Measurements from ENCODE around the gene FREM1.
"Not testable (repeated sequence)": the region's sequence is repeated elsewhere in the genome, so short reads cannot be mapped to it uniquely, and the experiment has no call there.

Gene FREM1, protein sequence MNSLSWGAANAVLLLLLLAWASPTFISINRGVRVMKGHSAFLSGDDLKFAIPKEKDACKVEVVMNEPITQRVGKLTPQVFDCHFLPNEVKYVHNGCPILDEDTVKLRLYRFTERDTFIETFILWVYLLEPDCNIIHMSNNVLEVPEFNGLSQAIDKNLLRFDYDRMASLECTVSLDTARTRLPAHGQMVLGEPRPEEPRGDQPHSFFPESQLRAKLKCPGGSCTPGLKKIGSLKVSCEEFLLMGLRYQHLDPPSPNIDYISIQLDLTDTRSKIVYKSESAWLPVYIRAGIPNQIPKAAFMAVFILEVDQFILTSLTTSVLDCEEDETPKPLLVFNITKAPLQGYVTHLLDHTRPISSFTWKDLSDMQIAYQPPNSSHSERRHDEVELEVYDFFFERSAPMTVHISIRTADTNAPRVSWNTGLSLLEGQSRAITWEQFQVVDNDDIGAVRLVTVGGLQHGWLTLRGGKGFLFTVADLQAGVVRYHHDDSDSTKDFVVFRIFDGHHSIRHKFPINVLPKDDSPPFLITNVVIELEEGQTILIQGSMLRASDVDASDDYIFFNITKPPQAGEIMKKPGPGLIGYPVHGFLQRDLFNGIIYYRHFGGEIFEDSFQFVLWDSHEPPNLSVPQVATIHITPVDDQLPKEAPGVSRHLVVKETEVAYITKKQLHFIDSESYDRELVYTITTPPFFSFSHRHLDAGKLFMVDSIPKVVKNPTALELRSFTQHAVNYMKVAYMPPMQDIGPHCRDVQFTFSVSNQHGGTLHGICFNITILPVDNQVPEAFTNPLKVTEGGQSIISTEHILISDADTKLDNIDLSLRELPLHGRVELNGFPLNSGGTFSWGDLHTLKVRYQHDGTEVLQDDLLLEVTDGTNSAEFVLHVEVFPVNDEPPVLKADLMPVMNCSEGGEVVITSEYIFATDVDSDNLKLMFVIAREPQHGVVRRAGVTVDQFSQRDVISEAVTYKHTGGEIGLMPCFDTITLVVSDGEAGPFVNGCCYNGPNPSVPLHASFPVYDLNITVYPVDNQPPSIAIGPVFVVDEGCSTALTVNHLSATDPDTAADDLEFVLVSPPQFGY (N-terminal part only)

DNA sequence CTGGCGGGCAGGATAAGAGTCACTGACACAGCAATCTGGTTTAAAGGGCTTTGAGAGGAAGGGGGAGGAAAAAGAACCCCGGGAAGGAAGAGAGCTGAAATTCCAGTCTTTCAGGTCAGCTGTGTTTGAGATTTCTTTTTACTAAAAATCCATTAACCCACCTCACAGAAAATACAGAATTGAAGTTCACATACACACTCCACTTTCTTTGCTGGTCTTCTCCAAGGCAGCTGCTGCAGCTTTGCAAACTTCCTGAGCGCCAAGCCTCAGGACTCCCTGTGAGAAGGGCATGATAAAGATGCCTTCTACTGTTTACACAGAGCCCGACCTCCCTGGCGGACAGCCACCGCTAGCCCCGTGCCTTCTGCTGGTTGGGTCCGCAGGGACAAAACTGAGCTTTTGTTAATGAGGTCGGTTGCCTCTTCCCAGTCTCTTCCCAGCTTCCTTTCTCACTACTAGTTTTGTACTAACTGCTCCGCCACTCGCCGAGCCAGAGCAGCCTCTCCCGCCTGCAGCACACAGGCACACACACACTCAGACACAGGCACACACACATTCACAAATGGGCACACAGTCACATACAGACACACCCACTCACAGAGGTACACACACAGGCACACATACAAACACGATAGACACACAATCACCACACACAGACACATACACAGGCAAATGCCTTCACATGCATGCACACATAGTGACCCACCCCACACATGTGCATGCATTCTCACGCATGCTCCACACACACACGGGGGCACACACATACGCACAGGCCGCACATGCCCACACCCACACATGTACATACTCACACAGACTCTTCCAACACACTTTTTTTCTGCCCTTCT, at the start of gene FREM1:
TSS of gene FREM1 (minus strand) at position 468 of the 845 bp plus-strand sequence. CDS start 41,451 bp downstream, outside the sequence.
- DNase-seq: peak in 1 of 2 experiments; percentile 22

GRCh38 chr9:14958989-14959388, 48.8 kb upstream of the FREM1 start:
- DNase-seq: no peak

- no peak for DNase-seq
Observed at GRCh38 chr9:14957109-14957508, 46.9 kb upstream of the FREM1 start.

DNA sequence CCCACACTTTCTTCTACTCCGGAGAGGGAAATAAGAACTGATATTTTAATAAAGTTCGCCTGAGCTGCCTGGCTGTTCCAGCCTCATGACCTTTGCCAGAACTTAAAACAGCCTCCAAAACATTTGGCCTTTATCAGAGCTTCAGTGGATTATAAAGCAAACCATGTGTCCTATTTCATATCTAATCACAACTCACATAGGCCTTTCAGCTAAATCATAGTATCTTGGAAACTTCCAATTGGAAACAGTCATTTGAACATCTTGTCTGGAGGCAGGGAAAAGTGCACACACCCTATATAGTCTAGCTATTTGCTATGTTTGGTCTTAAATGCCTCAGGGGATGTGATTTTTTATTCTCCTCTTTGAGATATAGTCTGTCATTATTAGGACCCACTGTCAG, 46.0 kb upstream of the FREM1 start:
- no peak for DNase-seq

GRCh38 chr9:14945351-14945750, 35.1 kb upstream of the FREM1 start:
- DNase-seq: no peak

GRCh38 chr9:14941501-14942405, 31.5 kb upstream of the FREM1 start:
- DNase-seq: no peak

- no peak for DNase-seq
Observed at GRCh38 chr9:14939378-14939777, 29.1 kb upstream of the FREM1 start.

DNA sequence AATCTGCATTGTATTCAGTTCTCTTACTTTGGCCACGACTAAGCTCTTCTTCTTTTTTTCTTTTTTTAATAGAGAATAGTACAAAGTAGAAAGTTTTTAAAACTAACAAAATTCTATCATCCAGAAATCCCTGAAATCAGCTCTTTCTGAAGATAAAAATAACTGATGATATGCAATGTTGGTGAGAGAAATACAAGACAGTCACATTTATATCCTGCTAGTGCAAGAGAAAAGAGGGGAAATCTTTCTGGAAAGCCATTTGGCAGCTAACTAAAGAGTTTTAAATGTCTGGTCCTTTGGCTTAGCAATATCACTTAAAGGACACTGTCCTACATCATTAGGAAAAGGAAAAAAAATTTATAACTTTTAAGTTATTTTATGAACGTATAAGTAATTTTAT, 27.0 kb upstream of the FREM1 start:
- DNase-seq: no peak

DNA sequence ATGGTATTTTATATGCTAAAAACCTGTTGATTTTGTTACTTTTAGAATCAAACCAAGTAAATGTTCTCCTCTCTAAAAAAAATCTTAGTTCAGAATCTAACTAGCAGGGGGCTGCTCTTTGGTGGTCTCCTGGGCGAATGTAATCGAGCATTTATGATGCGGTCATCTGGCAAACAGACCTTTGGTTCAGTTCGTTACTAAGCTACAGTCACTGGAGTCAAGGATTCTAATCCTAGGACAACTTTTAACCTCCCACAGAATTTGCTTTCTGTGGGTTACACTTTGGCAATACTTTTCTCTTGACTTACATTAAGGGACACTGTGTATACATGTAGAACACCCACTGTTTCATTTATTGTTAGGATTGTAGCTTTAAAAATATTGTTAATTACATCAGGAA, 26.3 kb upstream of the FREM1 start:
- no peak for DNase-seq

DNA sequence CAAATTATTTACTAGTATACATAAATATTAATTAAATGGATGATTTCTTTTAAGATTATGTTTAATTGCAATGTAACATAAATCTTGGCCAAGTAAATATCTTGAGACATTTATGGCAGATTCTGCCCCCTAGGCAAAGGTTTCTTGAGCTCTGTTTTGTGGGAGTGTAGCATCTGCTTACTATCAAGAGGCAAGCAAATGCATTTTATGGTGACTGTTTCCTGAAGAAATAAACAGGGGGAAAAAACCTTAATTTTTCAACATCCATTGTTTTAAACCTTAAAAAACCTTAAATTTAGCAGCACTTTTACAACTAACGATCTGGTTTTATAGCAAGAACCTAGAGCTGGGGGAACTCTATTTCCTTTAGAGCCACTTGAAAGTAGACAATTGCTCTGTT, 25.7 kb upstream of the FREM1 start:
- DNase-seq: no peak

- no peak for DNase-seq
Observed at GRCh38 chr9:14935106-14935751, 25.0 kb upstream of the FREM1 start.

- no peak for DNase-seq
Observed at GRCh38 chr9:14932641-14933040, 22.4 kb upstream of the FREM1 start.

DNA sequence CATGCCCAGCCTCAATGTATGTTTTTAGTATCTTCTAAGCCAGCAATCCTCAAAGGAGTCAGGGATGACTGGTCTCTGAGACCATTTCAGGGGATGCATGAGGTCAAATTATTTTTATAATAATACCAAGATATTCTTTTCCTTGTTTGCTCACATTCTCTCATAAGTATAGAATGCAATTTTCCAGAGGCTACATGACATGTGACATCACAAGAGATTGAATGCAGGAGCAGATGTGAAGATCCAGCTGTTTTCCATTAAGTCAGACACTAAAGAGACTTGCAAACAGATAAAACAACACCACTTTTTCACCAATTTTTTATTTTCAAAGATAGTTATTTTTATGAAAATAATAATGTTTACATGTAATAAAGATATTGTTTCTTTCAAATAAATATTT, 22.0 kb upstream of the FREM1 start:
- DNase-seq: no peak

DNA sequence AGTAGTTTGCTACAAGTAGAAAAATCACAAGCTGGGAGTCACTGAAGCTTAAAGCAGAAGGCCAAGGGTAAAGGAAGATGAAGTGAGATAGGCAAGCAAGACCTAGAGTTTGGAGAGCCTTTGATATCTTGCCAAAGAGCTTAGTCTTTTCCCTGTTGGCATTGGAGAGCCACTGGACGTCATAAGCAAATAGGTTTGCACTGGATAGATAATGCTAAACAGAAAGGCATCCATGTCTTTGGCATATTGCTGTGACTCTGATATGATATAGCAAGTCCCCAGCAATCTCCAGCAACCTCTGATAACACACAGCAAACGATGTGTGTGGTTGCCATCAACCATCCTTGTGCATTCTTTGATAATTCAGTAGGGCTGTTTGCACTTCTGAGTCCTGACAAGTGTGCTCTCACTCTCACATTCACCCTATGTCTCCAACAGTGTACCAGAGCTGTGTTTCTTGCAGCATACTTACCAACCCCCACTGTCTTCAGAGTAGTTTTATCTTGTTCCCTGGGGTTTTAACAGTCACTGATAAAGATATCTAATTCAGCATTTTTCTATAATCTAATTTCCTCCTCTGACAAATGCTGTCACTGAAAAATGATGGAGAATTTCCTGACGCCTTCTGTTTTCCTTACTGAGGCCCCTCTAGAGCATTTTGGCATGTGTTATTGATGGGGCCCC, 16.9 kb upstream of the FREM1 start:
- DNase-seq: no peak

- no peak for DNase-seq
Observed at GRCh38 chr9:14924230-14925219, 14.3 kb upstream of the FREM1 start.

DNA sequence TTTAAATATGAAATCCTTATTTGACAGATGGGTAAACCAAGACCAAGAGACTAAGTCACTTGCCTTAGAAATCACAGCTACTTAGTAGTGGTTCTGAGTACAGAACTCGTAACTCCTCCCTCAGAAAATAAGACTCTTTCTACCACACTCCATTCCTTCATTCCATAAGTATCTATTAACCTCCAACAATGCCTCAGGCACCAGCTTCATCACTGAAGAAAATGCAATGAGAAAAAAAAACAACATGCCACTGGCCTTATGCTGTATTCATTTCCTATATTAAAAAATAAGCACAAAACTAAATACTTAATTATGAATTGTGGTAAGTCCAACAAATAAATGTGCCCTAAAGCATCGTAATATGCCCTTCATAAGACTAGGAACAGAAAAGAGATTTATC, 13.5 kb upstream of the FREM1 start:
- DNase-seq: no peak

GRCh38 chr9:14920805-14921204, 10.6 kb upstream of the FREM1 start:
- not testable (repeated sequence) for DNase-seq

GRCh38 chr9:14913366-14913765, 3.1 kb upstream of the FREM1 start:
- DNase-seq: no peak

- no peak for DNase-seq
Observed at GRCh38 chr9:14912859-14913258, 2.6 kb upstream of the FREM1 start.

Measured in NCI-H2081 (cell line).